ENCODE data around the gene AGT.
A peak's percentile ranks its signal among the peaks of the same experiment; 100 is the strongest.

Gene AGT

DNA sequence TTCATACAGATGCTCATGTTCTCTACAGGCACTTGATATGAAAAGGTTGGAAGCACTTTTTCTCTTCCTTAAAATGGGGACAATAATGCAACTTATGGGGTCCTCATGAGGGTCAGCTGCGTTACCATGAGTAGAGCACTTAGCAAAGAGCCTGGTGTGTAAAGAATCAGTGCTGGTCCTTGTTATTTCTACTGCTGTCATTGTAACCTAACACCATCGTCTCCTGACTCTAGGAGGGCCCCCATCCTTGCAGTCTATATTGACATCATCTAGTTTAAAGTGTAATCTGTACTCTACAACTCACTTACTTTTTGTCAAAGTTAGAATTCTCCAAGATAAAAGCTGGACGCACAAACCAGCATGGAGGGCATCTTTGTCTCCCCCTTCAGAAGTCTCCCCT is 35.7 kb upstream of the AGT start:
- no peak for TF ChIP-seq GATA2 (IDR thresholded peaks at IDR 0.05; ENCODE audit: low read depth, low read length)
- no peak for TF ChIP-seq GATA3 (IDR thresholded peaks at IDR 0.05; ENCODE audit: low read depth, low read length)

DNA sequence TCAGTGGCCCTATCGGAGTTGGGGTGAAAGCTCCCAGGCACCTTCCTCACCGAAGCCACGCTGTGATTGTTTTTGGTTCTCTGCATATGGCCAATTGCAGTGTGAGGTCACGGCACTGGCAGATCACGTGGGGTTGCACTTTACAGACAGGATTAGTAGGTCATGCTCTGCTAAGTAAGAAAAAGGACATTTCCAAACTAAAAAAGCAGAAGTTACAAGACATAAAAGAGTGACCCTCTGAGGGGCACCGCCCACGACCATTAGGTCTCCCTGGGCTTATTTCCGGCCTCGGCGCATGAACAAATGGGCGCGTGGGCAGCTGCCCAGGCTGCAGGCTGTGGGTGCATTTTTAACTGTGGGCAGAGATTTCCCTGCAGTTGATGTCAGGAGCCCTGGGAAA is 35.2 kb upstream of the AGT start:
- TF ChIP-seq GATA2 (IDR thresholded peaks at IDR 0.05; ENCODE audit: low read depth, low read length) (no peak), GATA3 (IDR thresholded peaks at IDR 0.05; ENCODE audit: low read depth, low read length) (no peak)

DNA sequence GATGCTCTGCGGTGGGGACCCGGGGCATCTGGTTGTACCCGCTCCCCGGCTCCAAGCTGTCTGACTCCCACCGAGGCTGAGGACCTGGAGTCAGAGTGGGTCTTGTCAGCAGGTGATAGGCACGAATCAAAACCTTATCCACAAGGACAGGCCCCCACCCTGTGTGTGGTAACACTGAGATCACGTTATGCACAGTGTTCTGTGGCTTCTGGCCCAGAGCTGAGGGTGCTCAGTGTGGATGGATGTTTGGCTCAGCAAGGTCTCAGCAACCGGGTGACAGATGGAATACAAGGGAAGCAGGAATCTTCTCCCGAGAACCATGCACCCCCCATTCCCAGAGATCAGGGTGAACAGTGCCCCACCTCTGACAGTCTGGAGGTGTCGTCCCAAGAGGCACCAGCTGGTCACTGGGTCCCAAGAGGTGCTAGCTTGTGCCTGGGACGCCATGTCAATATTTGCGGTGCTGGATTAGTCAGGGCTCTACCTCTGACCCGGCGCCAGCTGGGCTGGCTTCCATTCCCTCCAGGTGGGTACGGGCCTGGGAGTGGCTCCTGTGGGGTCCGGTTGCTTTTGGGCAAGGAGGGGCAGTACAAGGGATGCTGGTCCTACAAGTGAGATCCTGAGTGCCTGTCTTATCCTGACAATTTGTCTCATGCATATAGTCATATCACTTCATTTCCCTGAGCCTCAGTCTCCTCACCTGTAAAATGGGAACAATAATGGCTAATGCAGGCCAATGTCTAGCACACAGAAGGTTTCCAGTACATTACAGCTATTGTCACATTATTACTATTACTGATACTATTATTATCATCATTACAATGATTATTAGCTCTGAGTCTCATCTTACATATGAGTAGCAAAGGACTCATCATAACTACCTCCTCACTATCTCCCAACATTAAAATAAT is 34.2 kb upstream of the AGT start:
- TF ChIP-seq GATA3 (IDR thresholded peaks at IDR 0.05; ENCODE audit: low read depth, low read length): no peak
- no peak for TF ChIP-seq GATA2 (IDR thresholded peaks at IDR 0.05; ENCODE audit: low read depth, low read length)

GRCh38 chr1:230747127-230747730 is 33.3 kb upstream of the AGT start, which contains the start of gene CAPN9:
CAPN9 (plus strand) TSS chr1:230747388; CDS start chr1:230747497, 109 bp downstream.
- TF ChIP-seq GATA3 (IDR thresholded peaks at IDR 0.05; ENCODE audit: low read depth, low read length) (no peak), GATA2 (IDR thresholded peaks at IDR 0.05; ENCODE audit: low read depth, low read length) (no peak)

- TF ChIP-seq GATA2 (IDR thresholded peaks at IDR 0.05; ENCODE audit: low read depth, low read length) (no peak), GATA3 (IDR thresholded peaks at IDR 0.05; ENCODE audit: low read depth, low read length) (no peak)
Measured at GRCh38 chr1:230746617-230747016, 32.7 kb upstream of the AGT start.

DNA sequence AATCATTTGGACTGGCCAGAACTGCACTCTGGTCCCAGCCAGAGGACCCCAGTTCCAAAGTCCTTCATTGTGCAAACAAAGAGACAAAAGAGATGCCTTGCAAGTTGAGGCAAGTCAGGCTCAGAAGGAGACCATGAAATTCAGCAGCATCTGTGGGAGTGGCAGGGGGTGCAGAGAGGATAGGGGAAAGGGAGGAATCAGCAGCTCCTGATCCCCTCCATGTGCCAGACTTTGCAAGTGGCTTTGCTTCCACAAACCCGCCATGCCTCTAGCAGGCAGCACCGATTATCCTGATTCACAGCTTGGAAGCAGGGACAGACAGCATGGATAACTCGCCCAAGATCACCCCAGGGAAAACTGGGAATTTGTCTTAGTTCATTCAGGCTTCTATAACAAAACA is 31.1 kb upstream of the AGT start:
- TF ChIP-seq GATA3 (IDR thresholded peaks at IDR 0.05; ENCODE audit: low read depth, low read length): no peak
- no peak for TF ChIP-seq GATA2 (IDR thresholded peaks at IDR 0.05; ENCODE audit: low read depth, low read length)

DNA sequence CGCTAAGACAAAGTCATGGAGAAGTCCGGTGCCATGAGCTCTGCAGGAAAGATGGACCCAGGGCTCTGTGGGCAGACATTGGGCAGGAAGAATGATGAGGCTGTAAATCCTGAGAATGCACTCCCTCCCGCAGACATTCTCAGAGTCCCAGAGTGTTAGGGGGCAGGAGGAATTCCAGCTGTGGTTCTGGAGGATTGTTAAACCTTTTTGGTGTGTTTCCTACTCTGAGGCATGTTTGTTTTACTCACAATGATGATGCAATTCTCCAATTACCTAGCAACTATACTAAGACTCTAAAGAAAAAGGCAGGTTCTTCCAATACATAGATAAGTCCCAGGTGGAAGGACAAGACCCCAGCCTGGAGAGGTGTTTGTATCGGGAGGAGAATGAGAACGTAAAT is 30.5 kb upstream of the AGT start:
- TF ChIP-seq GATA2 (IDR thresholded peaks at IDR 0.05; ENCODE audit: low read depth, low read length) (no peak), GATA3 (IDR thresholded peaks at IDR 0.05; ENCODE audit: low read depth, low read length) (no peak)

DNA sequence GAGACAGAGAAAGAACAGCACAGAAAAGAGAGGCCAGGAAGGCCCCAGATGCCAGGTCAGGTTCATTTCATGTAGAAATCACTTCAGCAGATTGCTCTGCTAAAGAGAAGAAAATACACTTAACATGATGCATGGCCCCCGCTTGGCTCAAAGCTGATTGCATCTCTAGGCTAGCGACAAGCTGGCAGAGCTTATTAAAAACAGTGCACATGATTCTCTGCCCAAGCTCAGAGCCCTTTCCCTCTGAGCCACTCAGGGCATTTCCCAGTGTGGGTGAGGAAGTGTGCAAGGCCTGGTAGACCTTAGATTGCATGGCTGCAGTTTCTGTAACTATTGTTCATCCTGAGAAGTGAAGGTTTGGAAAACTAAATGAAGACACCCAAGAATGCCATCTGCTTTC is 30.0 kb upstream of the AGT start:
- TF ChIP-seq GATA3 (IDR thresholded peaks at IDR 0.05; ENCODE audit: low read depth, low read length) (no peak; the same call in 1 of the 2 replicates), GATA2 (IDR thresholded peaks at IDR 0.05; ENCODE audit: low read depth, low read length) (peak; percentile 99)

- no peak for TF ChIP-seq GATA3 (IDR thresholded peaks at IDR 0.05; ENCODE audit: low read depth, low read length)
- TF ChIP-seq GATA2 (IDR thresholded peaks at IDR 0.05; ENCODE audit: low read depth, low read length): no peak
Measured at GRCh38 chr1:230739564-230740290, 25.8 kb upstream of the AGT start.

DNA sequence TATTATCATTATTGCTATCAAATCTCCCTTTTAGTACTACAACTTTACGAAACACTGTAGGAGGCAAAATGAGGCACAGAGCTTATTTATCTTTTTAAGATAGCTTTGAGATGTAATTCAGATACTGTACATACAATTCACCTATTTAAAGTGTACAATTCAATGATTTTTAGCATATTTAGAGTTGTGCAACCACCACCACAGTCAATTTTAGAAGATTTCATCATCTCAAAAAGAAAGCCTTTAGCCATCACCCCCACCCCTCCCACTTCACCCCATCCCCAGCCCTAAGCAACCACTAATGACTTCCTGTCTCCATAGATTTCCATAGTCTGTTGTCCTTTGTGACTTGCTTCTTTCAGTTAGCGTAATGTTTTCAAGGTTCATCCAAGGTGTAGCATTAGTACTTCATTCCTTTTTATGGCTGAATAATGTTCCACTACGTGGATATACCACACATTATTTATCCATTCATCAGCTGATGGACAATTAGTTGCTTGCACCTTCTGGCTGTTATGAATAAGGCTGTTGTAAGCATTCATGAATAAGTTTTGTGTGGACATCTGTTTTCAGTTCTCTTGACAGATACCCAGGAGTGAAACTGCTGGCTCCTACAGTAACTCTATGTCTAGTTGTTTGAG is 23.8 kb upstream of the AGT start:
- TF ChIP-seq GATA3 (IDR thresholded peaks at IDR 0.05; ENCODE audit: low read depth, low read length) (no peak), GATA2 (IDR thresholded peaks at IDR 0.05; ENCODE audit: low read depth, low read length) (no peak)

DNA sequence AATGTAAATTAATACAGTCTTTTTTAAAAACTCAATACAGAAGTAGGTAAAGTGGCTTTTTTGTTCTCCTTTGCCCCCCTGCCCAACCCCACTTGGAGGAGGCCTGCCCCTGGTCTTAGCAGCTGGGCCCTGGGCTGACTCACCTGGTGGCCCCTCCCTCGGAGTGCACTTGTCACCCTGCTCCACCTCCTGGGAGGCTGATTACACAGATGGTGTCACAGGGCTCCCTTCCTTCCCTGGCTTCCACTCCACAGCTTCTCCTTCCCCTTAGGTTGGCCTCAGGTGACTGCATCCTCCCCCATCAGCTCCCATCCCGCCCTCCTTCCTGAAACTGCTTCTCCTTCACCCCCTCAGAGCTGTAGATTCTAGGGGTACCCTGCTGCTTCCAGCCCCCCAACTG is 21.5 kb upstream of the AGT start:
- TF ChIP-seq GATA2 (IDR thresholded peaks at IDR 0.05; ENCODE audit: low read depth, low read length) (no peak), GATA3 (IDR thresholded peaks at IDR 0.05; ENCODE audit: low read depth, low read length) (no peak)

GRCh38 chr1:230730977-230731376 is 17.1 kb upstream of the AGT start:
- TF ChIP-seq GATA2 (IDR thresholded peaks at IDR 0.05; ENCODE audit: low read depth, low read length) (no peak), GATA3 (IDR thresholded peaks at IDR 0.05; ENCODE audit: low read depth, low read length) (no peak)

- TF ChIP-seq GATA2 (IDR thresholded peaks at IDR 0.05; ENCODE audit: low read depth, low read length): no peak
- TF ChIP-seq GATA3 (IDR thresholded peaks at IDR 0.05; ENCODE audit: low read depth, low read length): no peak
Measured at GRCh38 chr1:230728710-230729392, 14.9 kb upstream of the AGT start.
